NCI-H510A (cell line): Measurements from ENCODE around the gene COL15A1.

ENCODE experiments used
- DNase-seq: peaks from one replicate; lab custom pipeline; 2025; lab: John Stamatoyannopoulos, UW

The COL15A1 gene

DNA sequence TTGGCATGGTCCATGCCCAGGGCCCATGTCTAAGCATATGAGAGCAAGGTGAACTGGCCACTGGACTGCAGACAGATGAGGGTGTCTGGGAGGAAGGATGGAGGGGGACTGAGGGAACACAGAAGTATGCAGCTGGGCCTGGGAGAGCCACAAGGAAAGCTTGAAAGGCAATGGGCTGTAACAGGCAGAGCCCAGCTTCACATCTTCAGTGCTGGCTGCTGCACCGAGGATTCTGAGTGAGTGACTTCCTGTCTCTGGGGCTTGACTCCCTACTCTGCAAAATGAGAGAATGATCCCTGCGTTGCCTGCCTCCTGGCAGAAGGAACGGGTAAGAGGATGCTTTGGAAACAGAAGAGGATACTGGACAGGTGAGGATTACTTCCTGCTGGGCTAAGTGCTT lies 29.0 kb downstream of the COL15A1 start:
- DNase-seq, result no peak

DNA sequence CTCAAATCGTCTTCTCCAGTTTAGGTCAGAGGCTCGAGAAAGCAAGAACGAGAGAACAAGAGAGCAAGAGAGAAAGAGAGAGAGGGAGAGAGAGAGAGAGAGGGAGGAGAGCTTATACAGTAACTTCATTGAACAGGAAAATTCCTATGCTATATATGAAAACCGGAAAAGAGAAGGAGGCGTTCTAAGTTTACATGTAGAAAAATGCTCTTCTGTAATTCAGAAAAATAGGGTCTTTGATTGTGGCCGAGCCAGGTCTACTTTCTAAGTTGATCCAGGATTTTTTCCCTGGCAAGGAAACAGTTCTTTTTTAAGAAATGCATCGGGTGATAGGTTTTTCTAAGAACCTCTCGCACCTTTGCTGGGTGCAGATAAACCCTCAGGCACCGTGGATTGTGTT lies 29.5 kb downstream of the COL15A1 start:
- no peak for DNase-seq

DNA sequence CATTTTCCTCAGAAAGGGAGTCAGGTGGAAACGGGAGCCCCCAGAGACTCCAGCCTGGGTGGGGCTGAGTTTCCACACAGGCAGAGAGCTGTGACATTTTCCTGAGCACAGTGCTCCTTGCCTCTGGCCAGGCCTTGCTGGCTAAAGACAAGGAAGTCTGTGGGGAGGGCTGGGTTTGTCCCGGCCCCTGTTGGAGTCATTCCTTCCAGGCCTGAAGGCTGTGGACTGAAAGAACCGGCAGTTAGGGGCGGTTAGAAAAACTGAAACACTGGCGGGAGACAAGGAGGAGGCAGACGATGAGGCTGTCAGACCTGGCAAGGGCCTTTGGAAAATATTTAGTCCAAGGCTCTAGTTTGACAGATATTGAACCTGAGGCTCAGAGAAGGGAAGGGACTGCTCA lies 29.9 kb downstream of the COL15A1 start:
- no peak for DNase-seq

DNA sequence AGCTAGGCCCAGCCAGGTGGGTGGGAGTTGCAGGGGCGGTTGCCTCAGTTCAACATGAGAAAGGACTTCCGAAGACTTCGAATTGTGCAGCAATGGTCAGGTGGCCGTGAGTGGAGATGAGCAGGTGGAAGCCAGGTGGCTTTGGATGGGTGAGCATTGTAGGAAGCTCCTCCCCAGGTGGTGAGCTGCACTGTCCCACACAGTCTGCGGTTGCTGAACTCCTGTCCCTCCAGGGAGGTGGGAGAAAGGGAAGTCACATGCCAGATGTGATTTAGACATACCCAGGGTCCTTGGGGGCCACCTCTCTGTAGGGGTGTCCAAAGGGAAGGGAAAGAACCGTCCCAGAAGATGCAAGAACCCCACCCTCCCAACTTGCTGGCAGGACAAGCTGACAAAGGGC lies 30.4 kb downstream of the COL15A1 start:
- no peak for DNase-seq

GRCh38 chr9:98974554-98974953 lies 30.8 kb downstream of the COL15A1 start:
- DNase-seq, result no peak

GRCh38 chr9:98974994-98975712 lies 31.4 kb downstream of the COL15A1 start:
- DNase-seq, result peak; percentile 64

DNA sequence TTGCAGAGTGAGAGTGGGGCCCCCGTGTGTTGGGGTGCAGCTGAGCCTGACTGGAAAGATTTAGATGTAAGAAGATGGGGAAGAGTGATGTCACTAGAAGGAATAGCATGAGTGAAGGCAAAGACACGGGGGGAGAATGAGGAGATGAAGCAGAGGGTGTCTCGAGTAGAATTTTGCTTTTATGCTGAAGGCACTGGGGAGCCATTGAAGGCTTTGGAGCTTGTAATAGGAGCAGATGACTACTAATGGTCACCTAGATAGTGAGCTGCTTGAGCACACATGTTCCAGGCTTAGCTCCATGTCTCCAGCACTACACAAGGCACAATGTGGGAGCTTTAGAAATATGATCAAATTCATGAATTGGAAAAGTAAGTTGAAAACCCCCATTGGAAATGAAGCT lies 32.1 kb downstream of the COL15A1 start:
- DNase-seq, result no peak

DNA sequence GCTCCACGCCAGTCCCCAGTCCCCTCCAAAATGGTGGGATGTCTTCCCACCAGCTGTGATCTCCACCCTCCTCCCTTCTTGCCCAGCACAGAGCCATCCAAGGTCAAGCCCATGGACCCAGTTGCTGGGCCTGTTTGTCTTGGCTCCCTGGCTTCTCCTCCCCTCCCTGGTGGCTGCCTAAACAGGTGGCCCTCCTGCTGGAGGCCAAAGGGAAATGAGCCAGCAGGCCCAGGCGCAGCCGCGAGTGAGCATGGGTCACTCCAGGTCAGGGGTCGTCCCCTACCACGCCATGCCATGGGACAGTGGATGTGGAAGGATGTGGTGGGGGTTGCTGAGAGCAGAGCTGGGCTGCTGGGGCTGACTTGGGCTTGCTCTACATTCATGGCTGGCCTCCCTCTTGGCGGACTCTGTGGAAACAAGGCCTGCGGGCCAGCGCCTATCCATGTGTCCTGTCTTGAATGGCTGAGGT lies 33.6 kb downstream of the COL15A1 start:
- DNase-seq, result no peak

- no peak for DNase-seq
Observed at GRCh38 chr9:98977813-98978212, 34.1 kb downstream of the COL15A1 start.

- DNase-seq, result no peak
Observed at GRCh38 chr9:98978231-98978681, 34.5 kb downstream of the COL15A1 start.

GRCh38 chr9:98980291-98980690 lies 36.6 kb downstream of the COL15A1 start:
- no peak for DNase-seq

DNA sequence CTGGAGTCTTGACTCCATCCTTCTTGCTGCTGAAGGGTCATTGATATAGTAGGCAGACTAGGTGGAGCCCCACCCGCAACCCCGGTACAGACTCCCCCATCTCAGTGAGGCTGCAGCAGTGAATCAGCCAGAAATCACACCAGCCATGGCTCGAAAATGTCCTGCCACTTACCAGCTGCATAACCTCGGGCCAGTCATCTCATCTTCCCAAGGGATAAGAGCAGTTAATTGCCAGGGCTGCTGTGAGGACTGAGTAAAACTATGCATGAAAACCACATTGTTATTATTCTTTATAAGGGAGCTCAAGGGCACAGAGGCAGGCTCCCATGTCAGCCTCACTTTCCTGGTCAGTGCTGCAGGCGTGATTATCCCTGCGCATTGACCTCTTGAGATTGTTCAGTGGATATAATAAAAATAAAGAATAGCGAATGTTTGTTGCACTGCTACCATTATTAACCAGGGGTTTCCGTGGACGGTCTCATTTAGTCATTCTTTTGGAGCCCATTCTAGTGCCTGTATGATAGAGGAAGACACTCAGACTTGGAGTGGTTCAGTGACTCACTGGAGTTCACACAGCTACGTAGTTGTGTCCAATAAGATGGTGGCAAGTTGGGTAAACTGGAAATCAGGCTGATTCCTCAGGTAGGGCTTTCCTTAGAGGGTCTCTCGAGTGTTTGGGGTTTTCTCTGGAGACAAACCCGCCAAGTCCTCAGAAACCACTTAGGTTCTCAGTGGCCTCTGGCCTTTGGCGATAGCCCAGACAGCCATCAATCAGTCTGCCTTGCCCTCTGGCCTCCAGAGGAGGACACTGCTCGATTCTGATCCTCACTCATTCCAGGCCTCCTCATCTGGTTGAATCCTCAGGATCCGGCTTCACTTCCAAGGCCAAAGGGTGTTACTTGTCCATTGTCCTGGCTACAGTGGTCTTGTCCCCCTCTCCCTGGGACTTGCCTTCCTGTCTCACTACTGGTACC lies 39.9 kb downstream of the COL15A1 start:
- DNase-seq, result no peak

- DNase-seq, result no peak
Observed at GRCh38 chr9:98985596-98985995, 41.9 kb downstream of the COL15A1 start.

GRCh38 chr9:98986866-98987651 lies 43.4 kb downstream of the COL15A1 start:
- DNase-seq, result no peak

DNA sequence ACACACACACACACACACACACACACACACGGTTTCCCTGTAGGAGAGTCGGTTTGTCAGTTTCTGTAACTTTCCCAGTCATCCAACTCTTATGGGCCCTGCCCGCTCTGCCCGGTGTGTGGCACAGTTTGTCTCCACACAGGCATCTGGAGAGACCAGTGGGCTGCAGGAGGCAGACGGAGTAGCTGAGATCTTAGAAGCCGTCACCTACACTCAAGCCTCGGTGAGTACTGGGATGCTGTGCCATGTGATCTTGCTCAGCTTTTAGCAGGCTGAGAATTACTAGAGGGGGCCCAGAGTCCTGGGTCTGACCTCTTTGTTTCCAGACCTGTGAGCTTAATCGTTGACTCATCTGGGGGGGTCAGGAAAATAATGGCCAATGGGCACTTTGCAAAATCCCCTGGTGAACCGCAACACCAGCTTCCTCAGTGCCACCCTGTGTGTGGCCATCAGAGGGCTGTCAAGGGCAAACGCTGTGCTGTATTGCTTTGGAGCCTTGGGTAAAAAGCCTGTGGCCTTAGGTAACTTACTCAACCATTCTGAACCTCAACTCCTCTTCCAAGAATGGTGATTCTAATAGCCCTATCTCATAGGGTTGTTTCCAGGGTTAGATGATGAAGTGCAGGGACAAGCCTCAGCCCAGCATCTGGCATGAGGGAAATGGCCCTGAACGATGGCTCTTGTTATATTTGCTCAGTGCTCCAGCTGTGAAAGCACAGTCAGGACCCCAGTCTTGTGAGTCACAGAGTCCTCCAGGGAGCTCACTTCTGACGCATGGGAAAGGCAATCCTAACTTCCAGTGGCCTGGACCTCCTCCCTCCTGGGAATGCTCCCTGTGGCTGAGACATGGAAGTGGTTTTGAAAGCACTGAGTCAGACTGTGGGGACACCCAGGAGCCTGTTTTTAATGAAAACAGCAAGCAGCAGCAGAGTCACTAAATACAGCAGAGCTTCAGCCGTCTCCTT lies 45.6 kb downstream of the COL15A1 start:
- peak; percentile 25 for DNase-seq

- no peak for DNase-seq
Observed at GRCh38 chr9:98990181-98990870, 46.6 kb downstream of the COL15A1 start.

DNA sequence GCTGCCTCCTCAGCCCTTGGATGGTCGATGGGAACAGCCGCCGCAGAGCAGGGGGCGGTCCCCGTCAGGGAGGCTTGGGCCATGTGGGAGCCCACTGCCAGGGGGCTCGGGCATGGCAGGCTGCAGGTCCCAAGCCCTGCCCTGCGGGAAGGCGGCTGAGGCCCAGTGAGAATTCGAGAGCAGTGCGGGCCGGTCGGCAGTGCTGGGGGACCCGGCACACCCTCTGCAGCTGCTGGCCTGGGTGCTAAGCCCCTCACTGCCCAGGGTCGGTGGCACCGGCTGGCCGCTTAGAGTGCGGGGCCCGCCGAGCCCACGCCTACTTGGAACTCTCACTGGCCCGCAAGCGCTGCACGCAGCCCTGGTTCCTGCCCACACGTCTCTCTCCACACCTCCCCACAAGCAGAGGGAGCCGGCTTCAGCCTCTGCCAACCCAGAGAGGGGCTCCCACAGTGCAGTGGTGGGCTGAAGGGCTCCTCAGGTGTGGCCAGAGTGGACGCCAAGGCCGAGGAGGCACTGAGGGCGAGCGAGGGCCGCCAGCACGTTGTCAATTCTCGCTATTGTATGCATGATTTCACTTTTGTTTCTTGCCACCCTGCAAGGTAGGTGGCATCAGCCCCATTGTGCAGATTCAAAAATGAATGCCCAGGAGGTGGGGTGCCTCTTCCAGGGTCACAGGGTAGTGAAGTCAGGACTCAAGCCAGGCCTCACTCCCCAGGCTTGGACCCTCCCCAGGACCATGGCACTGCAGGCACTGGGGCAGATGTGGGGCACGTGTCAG lies 48.6 kb downstream of the COL15A1 start:
- DNase-seq, result no peak

DNA sequence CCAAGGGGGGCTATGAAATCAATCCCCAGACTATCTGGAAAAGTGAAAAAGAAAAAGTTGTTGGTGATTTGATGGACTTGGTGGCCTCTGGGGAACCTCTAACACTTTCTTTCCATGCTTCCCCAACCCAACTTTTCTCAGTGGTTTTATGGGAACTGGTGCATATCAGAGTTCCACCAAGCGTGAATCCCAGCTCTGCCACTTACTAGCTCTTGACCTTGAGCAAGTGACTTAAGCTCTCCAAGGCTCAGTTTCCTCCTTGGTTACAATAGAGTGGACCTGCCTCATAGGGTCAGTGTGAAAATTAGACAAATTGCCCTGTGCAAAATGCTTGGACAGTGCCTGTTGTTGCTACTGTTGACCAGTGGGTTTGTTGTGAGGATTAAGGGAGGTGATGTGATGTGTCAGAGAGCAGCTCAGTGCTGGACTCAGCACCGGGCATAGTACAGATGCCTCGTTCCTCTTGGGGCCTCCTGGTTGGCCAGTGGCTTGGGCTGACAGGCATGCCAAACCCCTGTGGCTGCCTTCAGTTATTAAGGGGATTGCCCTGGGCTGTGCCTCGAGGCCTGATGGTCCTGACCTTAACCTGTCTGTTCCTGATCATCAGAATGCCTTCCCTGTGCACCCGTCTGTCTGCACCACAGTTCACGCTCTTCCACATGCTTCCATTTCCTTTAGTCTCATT lies 49.3 kb downstream of the COL15A1 start:
- DNase-seq, result no peak

DNA sequence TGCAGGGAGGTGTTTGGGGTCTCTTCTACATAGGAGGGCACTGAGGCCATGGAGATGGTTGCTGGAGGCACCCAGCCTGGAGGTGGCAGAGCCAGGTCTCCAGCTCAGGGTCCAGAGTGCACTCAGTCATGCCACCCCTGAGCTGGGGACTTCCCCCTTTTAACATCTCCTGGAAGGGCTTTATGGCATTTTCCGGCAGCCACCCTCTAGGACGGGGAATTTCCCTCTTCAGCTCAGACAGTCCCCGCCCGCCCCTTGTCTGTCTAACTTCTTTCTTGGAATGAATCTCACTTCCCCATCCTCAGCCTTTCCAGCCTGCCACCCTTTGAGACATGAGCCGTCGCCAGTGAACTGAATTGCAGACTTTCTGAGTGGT lies 49.9 kb downstream of the COL15A1 start:
- no peak for DNase-seq
